PC-3 (cell line): ENCODE measurements around the gene RAB17.

ENCODE experiments used
- CTCF ChIP-seq: fragments of 300-600 bp; sonication (generic); conservative IDR thresholded peaks from 2 replicates; pipeline ENCODE4 v1.5.1; 2017; ENCODE audit warnings: antibody characterized with exemption, low read depth, mild to moderate bottlenecking, low read length
- EZH2 ChIP-seq: fragments of 300-600 bp; sonication (generic); IDR thresholded peaks from one replicate; pipeline ENCODE4 v1.6.1; 2017; ENCODE audit warnings: antibody characterized with exemption, mild to moderate bottlenecking, low read length; ENCODE audit not compliant: unreplicated experiment
- EZH2phosphoT487 ChIP-seq: fragments of 300-600 bp; sonication (generic); IDR thresholded peaks from 2 replicates; pipeline ENCODE4 v1.6.1; 2018; ENCODE audit warnings: mild to moderate bottlenecking, antibody characterized with exemption, low read length, borderline replicate concordance

DNA sequence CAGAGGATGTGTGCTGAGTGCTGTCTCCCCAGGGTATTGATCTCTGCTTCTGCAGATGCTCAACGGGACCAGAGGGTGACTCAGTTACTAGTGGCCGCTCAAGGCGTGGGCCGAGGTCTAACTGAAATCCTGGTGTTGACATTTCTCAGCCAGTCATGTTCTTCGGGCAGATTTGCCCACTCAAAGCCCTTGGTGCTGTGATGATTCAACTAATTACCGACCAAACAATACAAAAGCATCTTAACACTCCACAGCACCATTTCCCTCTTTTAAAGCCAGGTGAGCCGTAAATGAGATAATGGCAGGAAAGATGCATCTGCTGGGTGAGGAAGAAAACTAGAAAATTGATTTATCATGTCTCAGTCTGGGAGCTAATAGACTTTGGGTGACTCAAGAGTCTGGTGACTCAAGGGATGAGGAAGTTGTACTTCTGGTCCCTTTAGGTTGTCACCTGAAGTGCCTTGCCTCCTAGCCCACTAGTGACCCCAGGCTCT is 56.8 kb downstream of the RAB17 start:
- no peak for TF ChIP-seq CTCF
- TF ChIP-seq EZH2phosphoT487, result no peak
- TF ChIP-seq EZH2, result no peak
